HT-29 (cell line): ENCODE measurements around the gene SPEG. TPM values are rescaled to one million over a fixed set of nuclear protein-coding genes. Genes with fewer than 3 reads are reported as not detected.
A peak's percentile ranks its signal among the peaks of the same experiment; 100 is the strongest.

Experiments
- DNase-seq: peaks from one replicate; pipeline ENCODE4 v3.0.0-alpha.2; 2015; ENCODE audit warnings: low spot score
- total RNA-seq: library from RNA; depleted of rRNA; stranded (reverse); fragments of >200 nt; shearing (Covaris generic); gene quantifications from 2 replicates; pipeline ENCODE4 v1.2.3, GENCODE V29; 2014

The SPEG gene
- total RNA-seq, 1 experiment from 2014 or later, result 8.3 TPM

DNA sequence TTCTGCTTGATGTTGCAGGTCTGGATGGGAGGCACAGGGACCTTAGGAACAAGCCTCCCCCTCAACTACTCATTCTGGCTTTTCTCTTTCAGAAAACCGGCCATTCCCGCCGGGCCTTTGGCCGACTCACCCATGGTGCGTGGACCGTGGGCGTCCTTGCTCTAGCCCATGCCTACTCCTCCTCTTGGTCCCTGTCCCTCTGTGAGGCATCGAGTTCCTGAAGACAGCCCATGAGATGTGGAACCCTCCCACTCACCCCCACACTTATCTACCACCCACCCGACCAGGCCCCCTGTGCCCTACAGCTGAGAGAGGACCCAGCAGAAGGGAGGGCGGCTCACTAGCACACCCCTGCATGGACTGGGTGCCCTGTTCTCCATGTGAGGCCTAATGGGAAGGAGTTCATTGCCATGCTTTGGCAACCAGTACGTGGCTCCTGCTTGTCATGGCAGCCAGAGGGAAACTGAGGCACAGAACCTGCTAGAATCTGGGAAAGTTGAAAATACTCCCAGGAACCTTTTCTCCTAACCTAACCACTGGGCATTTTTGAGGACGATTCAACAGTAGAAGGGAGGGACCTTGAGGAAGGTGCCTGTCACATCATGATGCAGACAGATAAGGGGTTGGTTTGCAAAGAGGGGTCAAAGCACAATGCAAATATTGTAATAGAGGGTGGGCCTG, 8.5 kb downstream of the SPEG start:
- no peak for DNase-seq

GRCh38 chr2:219443697-219444023, 9.0 kb downstream of the SPEG start:
- no peak for DNase-seq

- no peak for DNase-seq
These were observed 10.0 kb downstream of the SPEG start for GRCh38 chr2:219444566-219445091.

DNA sequence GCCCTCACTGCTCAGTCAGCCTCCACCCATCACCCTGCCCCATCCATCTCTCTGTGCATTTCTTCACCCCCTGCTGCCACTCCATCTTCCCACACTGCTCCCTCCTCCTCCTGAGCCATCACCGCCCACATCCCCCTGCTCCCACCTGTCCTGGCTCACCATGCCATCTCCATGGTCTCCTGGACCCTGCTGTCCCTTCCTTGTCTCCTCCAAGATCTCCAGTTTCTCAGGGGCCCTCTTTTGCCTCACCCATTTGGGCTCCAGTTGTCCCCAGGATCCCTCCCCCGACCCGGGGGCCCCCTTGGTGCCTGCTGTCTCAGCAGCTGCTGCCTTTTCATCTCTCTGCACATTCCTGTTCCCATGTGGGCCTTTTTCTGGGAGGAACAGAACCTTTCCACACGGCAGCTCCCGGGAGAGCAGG, 10.6 kb downstream of the SPEG start:
- no peak for DNase-seq

- DNase-seq, result no peak
These were observed 11.5 kb downstream of the SPEG start for GRCh38 chr2:219446101-219446504.

DNA sequence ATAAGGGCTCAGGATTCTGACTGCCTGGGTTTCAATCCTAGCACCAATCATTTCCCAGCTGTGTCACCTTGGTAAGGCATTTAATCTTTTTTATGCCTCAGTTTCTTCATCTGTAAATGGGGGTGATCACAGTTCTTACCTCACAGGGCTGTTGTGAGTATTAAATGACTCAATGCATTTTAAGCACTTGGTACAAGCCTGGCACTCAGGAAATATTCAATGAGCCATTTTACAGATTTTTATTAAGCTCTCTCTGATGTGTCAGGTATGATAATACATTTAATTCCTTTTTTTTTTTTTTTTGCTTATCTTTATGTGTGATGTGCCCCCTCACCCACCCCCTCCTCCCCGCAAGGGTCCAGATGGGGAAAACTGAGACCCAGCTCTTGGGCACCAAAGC, 12.0 kb downstream of the SPEG start:
- DNase-seq, result no peak

DNA sequence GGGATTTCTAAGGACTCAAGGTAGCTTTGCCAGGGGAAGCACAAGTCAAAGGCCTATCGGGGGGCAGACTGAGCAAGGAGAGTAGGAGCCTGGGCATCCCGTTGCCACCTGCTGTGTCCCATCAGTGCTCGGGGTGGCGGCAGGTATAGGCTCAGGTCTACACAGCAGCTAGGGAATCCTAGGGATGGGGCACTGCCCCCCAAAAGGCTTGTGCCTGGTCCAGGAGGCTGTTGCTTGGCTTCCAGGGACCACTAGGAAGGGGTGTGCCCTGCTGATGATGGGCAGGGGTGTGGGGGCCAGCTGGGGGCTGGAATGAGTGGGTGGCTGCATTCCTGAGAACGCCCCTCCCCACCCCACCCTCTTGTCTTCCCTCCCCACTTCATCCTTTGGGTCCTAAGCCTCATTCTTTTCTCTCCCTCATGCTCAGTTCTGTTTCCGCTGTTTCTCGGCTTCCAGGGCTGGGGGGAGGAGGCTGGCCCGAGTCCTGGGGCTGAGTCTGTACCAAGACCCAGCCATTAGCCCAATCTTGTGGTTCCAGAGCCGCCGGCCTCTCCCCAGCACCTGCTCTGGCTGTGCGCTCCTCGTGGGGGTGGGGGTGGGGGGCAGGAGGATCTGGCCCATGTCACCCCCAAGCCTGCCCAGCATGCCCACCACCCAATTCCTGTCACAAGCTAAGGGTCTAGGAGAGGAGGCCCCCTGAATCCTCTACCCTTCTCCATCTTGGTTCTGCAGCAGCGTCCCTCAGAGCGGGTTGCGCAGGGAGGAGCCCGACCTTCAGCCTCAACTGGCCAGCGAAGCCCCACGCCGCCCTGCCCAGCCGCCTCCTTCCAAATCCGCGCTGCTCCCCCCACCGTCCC, 12.8 kb downstream of the SPEG start:
- DNase-seq, result no peak

GRCh38 chr2:219448099-219448775, 13.6 kb downstream of the SPEG start:
- no peak for DNase-seq

- DNase-seq, result no peak
These were observed 14.2 kb downstream of the SPEG start for GRCh38 chr2:219448776-219449341.

- no peak for DNase-seq
These were observed 15.0 kb downstream of the SPEG start for GRCh38 chr2:219449609-219450008.

- DNase-seq, result no peak
These were observed 17.2 kb downstream of the SPEG start for GRCh38 chr2:219451661-219452360.

DNA sequence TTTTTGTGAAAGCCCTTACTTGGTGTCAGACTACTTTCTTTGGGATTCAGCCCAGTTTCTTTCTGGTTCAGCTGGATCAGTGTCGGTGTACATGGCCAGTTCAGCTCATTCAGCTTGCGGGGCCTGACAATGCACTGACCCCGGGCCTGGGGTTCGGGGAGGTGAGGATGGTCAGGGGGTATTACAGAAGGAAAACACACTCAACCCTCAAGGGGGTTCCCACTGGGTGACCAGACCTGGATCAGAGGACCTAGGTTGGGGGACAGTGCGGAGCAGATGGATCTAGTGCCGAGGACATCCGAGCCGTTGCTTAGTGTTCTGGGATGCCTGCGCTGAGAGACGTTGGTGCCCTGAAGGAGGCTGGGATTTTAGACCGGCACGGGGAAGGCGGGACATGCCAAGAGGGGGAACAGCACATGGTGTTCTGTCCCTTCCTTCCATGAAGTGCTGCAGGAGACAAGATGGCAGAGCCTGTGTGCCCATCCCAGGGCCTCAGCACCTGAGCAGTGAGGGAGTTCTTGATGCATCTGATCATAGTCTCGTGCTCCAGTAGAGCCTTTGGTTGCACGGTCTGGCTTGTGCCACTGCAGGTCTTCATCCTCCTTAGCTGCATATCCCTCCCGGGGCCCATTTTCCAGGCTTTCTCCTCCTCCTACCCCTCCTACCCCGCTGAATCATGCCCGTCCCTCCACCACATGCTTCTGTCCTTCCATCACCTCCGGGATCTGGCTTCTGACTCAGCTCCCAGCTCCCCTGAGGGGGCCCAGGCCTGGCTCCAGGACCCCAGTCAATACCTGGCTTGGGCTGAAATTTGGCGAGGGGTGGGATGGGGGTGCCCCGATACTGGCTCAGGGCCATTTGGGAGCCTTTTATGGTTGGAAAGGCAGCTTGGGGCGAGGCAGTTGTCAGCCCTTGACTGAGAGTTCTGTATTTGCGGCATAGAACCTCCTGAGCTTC, 18.0 kb downstream of the SPEG start:
- DNase-seq, result no peak

DNA sequence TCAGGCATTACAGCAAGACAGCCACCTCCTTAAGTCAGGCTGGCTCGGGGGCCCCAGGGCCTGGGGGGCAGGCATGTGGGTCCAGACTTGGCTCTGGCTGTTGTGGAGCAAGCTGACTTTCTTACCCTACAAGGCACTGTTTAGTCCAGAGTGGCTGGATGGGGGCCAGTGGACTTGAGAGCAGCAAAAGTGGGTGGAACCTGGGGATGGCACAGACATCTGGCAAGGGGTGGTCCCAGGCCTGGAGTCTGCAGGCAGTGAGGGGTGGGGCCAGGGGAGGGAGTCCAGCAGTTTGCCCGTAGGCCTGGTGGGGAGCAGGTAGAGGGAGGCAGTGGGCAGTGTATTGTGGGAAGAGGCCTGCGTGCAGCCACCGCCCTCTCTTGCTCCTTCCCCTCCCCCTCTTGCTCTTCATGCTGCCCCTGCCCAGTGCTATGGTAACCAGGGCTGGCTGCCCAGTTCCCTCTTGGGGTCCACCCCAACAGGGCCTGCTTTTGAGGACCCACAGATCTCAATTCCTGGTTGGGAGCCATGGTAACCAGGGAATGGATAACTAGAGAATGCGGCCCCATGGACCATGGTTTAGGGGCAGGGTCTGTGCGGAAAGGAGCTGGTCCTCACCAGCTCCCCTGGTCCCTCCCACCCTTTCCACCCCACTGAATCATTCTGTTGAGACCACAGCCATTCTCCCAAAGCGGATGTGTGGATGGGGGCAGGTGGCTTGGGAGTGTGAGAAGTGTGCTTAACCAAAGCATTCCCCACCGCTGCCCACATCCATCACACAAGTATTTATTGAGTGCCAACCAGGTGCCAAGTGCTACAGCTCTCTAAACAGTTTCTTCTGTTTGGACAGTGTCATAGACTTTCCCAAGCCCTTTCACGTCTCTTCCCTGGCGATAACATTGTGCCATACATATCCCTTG, 19.3 kb downstream of the SPEG start:
- DNase-seq, result no peak

DNA sequence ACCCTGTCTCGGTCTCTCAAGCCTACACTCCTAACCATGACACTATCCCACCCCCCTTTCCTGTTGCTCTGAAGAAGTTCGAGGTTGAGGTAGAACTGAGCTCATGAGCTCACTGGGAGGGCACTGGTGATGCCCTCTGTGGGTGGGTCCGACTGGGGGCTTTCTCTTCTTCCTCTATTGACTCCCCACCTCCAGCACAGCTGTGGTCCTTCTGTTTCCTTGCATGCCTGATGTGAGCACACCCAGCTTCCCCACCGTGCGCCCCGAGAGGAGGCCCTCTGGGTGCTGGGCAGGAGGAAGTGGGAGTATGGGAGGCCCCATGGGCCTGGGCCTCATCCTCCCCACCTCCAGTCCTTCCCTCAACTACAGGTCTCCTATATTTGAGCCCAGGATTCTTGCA, 20.9 kb downstream of the SPEG start:
- no peak for DNase-seq

GRCh38 chr2:219457784-219458369, 23.2 kb downstream of the SPEG start:
- DNase-seq, result peak; percentile 26

- DNase-seq, result no peak
These were observed 24.4 kb downstream of the SPEG start for GRCh38 chr2:219458996-219459395.

GRCh38 chr2:219459460-219460311, 25.0 kb downstream of the SPEG start:
- peak; percentile 66 for DNase-seq

DNA sequence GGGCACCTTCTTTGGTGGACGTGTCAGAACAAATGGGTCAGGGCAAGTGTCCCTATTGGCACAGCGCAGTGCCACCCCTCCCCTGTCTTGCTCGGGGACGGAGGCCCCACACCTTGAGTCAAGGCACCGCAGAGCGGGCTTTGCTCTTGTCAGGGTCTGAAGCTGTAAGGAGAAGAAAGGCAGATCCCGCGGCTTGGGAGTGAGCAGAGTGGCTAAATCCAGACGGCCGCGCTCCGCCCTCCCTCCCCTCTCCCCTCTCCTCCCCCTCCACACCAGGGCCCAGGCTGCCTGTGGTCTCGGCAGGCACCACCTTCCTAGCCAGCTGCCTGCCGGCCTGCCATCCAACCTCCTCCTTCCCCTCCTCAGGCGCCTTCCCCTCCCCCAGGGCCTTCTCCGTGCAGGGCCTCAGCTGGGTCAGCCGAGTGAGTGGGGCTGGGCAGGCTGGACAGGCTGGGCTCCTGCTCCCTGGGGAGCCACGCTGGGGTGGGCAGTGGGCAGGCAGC, 25.8 kb downstream of the SPEG start:
- DNase-seq, result no peak
